Loucy (cell line): ENCODE data around the gene BABAM2.

Experiments used
- H2AFZ ChIP-seq: fragments of 200-600 bp; sonication (generic); 2 replicates; pipeline ENCODE4 v1.6.0; 2016; ENCODE audit warnings: antibody characterized with exemption, mild to moderate bottlenecking, low read length, moderate library complexity
- H3F3A ChIP-seq: fragments of 200-600 bp; 2 replicates; pipeline ENCODE4 v1.6.0; 2016; ENCODE audit warnings: antibody characterized with exemption, low read depth, mild to moderate bottlenecking
- H3K27me3 ChIP-seq: fragments of 200-600 bp; sonication (generic); 2 replicates; pipeline ENCODE4 v1.6.1; 2014; ENCODE audit warnings: low read length, mild to moderate bottlenecking; ENCODE audit not compliant: insufficient read depth, poor library complexity, severe bottlenecking
- H3K36me3 ChIP-seq: fragments of 200-600 bp; sonication (generic); 2 replicates; pipeline ENCODE4 v1.6.1; 2016; ENCODE audit warnings: low read length; ENCODE audit not compliant: insufficient read depth
- H3K4me1 ChIP-seq: fragments of 200-600 bp; sonication (generic); 2 replicates; pipeline ENCODE4 v1.5.1; 2014; ENCODE audit warnings: low read length, mild to moderate bottlenecking; ENCODE audit not compliant: insufficient read depth, poor library complexity, severe bottlenecking
- H3K4me2 ChIP-seq: fragments of 200-600 bp; sonication (generic); 2 replicates; pipeline ENCODE4 v1.6.0; 2014; ENCODE audit warnings: antibody characterized with exemption, low read length, low read depth, mild to moderate bottlenecking; ENCODE audit not compliant: poor library complexity, severe bottlenecking
- H3K4me3 ChIP-seq: fragments of 200-600 bp; sonication (generic); 2 replicates; pipeline ENCODE4 v1.5.1; 2014; ENCODE audit warnings: low read length, mild to moderate bottlenecking, mixed read lengths; ENCODE audit not compliant: poor library complexity, severe bottlenecking
- H3K79me2 ChIP-seq: fragments of 200-600 bp; sonication (generic); 2 replicates; pipeline ENCODE4 v1.6.1; 2014; ENCODE audit warnings: low read length; ENCODE audit not compliant: insufficient read depth
- H3K9ac ChIP-seq: fragments of 200-600 bp; sonication (generic); 2 replicates; pipeline ENCODE4 v1.6.0; 2014; ENCODE audit warnings: mild to moderate bottlenecking, low read depth, low read length, moderate library complexity; ENCODE audit not compliant: poor library complexity, severe bottlenecking
- H3K9me2 ChIP-seq: fragments of 200-600 bp; sonication (generic); replicated peaks from 2 replicates; pipeline ENCODE4 v1.6.1; 2016; ENCODE audit warnings: low read depth, low read length, mixed read lengths
- H3K9me3 ChIP-seq: fragments of 200-600 bp; sonication (generic); 2 replicates; pipeline ENCODE4 v1.6.1; 2014; ENCODE audit warnings: mild to moderate bottlenecking, antibody characterized with exemption, low read length, low read depth; ENCODE audit not compliant: insufficient read depth
- H4K20me1 ChIP-seq: fragments of 200-600 bp; sonication (generic); 2 replicates; pipeline ENCODE4 v1.6.0; 2014; ENCODE audit warnings: antibody characterized with exemption, low read length, mild to moderate bottlenecking; ENCODE audit not compliant: insufficient read depth, poor library complexity, severe bottlenecking
- CTCF ChIP-seq: fragments of 200-600 bp; sonication (generic); conservative IDR thresholded peaks from 2 replicates; pipeline ENCODE4 v1.5.1; 2014; ENCODE audit warnings: mild to moderate bottlenecking, antibody characterized with exemption, low read length
- EZH2phosphoT487 ChIP-seq: fragments of 200-600 bp; IDR thresholded peaks from 2 replicates; pipeline ENCODE4 v1.6.1; 2018; ENCODE audit warnings: antibody characterized with exemption, mild to moderate bottlenecking, moderate library complexity, borderline replicate concordance

BABAM2 gene

GRCh38 chr2:28286678-28287077 is 396.1 kb downstream of the BABAM2 start:
- Histone ChIP-seq H3K4me3 (no peak overlapping the region), H3K9me3 (no peaks in the 10 kb centered on the region), H3F3A (no peaks in the 10 kb centered on the region), H4K20me1 (no peaks in the 10 kb centered on the region), H3K9me2 (no peaks in the 10 kb centered on the region), H3K9ac (no peak overlapping the region), H2AFZ (no peak overlapping the region), H3K79me2 (no peaks in the 10 kb centered on the region), H3K27me3 (no peaks in the 10 kb centered on the region), H3K4me2 (no peak overlapping the region), H3K4me1 (peaks cover 27% of the 10 kb centered on the region), H3K36me3 (no peaks in the 10 kb centered on the region)
- no peak for TF ChIP-seq CTCF
- TF ChIP-seq EZH2phosphoT487, result no peak

DNA sequence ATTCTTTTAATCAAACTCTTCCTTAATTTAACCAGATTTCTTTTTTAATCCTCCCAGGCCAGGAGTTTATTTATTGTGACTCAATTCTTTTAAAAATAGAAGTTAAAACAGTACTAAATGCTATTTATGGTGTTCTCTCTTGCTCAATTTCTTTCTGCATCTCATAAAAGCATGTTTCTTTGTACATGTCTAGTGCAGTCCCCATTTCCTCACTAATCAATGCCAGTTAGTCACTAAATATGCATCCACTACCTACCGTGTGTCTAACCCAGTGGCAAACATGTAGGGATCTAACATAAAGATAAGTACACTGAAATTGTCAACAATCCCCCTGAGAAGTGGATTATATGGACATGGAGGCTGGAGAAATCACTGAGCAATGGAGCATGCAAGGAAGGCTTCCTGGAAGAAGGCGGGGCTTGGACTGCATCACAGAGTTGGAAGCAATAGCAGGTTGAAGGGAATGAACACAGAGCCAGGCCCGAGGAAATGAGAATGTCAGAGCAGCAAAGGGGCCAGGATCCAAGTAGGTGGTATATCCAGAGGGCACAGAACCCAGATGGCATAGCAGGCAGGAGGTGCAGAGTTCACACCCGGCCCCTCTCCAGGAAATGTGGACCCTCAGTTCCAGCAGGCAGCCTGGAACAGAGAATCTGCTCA is 396.9 kb downstream of the BABAM2 start:
- Histone ChIP-seq H3K4me1 (peaks cover 20% of the 10 kb centered on the region), H3K79me2 (no peaks in the 10 kb centered on the region), H3K9ac (no peak overlapping the region), H3K4me2 (no peak overlapping the region), H3K9me2 (no peaks in the 10 kb centered on the region), H3K27me3 (no peaks in the 10 kb centered on the region), H3K4me3 (no peak overlapping the region), H3K9me3 (no peaks in the 10 kb centered on the region), H3K36me3 (no peaks in the 10 kb centered on the region), H2AFZ (no peak overlapping the region), H4K20me1 (no peaks in the 10 kb centered on the region), H3F3A (no peaks in the 10 kb centered on the region)
- TF ChIP-seq CTCF (no peak), EZH2phosphoT487 (no peak)

DNA sequence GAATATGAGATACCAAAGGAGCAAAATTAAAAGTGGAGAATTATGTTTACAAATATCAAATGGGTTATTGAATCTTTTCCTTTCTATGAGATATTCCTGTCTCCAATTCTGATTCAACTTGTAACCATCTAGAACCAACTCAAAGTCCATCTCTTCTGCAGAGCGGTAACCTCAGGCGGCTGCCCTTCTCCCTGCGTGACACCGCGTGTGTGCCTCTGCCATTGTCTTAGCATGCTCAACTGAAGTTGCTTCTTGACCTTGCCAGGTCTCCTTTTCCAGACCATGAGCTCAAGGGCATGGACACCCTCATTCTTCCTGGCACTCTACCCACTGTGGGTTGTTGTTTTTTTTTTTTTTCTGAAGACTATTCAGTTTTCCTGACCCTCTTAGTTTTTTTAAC is 398.1 kb downstream of the BABAM2 start:
- Histone ChIP-seq H3K9me3 (no peaks in the 10 kb centered on the region), H3K9me2 (no peaks in the 10 kb centered on the region), H2AFZ (no peak overlapping the region), H3F3A (no peaks in the 10 kb centered on the region), H3K36me3 (no peaks in the 10 kb centered on the region), H3K79me2 (no peaks in the 10 kb centered on the region), H4K20me1 (no peaks in the 10 kb centered on the region), H3K4me2 (no peak overlapping the region), H3K9ac (no peak overlapping the region), H3K4me1 (peaks cover 16% of the 10 kb centered on the region), H3K27me3 (no peaks in the 10 kb centered on the region), H3K4me3 (no peak overlapping the region)
- TF ChIP-seq CTCF (no peak), EZH2phosphoT487 (no peak)
